NCI-H1694 treated with DMSO at 0.1 percent for 48 hours (cell line): ENCODE data around the gene KCND2.
"Not testable (repeated sequence)": the region's sequence is repeated elsewhere in the genome, so short reads cannot be mapped to it uniquely, and the experiment has no call there.

Source experiments
- DNase-seq: peaks from one replicate; lab custom pipeline; 2025; lab: John Stamatoyannopoulos, UW

Gene KCND2

DNA sequence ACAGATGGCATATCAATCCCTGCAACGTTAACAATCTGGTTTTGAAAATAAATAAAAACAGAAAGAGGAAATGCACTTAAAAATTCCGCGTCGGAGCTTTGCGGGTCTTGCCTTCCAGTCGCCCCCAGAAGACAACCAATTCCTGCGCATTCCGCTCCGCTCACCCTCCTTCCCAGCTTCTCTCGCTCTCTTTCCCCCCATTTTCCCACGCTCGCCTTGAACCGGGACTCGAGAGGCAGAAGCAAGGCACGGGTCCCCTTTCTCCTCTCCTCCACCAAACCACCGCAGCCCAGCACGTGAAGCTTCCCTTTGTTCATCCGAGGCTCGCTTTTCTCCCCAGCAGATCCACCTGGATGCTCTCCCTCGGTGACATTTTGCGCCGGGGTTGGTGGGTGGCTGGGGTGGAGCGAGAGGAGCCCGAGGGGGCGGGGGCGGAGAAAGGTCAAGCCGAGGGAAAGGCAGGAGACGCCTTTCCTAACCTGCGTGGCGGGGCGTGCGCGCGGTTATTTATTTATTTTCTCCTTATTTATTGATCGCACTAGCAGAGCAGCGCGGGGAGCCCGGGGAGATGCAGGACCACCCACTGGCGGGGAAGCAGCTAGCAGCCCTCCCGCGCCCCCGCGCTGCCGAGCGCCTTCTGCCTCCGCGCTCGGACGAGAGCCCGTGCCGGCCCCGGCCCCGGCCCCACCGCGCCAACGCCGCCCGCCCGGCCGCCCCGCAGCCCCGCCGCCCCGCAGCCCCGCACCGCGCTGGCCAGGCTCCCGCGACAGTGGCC lies at the start of gene KCND2:
TSS of gene KCND2 (plus strand) at position 475 of the 775 bp plus-strand sequence.
- peak; percentile 39 for DNase-seq

DNA sequence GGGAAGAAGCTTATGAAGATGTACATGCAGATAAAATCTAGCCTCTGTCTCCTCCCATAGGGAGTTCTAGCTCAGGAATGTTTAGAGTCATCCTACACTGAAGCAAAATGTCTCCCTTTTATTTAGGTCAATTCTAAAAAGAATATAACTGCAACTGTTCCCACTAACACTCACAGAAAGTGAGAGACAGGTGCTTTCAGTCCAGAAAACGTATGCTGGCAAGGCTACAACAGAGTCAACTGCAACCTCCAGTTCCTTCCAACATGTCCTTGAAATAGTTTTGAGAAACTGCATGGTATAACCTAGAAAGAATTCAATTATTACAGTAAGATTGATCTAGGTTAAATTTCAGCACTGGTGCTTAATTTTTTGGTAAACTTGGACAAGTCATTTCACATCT lies 46.8 kb upstream of the KCND2 start:
- no peak for DNase-seq

DNA sequence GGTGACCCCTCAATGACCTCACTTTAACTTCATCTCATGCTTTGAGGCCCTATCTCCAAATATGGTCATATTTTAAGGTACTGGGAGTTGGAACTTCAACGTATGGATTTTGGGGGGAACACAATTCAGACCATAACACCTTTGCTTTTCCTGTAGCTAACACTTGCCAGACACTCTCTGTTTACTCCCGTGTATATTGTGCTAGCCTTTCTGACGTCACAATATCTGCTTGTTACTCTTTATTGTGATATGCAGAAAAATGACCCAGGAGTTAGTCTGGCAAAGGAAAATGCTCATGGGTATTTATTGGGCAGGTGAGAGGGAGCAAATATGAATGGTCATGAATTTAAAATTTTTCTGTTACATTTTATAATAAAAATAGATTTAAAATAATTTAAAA lies 45.7 kb upstream of the KCND2 start:
- DNase-seq = no peak

DNA sequence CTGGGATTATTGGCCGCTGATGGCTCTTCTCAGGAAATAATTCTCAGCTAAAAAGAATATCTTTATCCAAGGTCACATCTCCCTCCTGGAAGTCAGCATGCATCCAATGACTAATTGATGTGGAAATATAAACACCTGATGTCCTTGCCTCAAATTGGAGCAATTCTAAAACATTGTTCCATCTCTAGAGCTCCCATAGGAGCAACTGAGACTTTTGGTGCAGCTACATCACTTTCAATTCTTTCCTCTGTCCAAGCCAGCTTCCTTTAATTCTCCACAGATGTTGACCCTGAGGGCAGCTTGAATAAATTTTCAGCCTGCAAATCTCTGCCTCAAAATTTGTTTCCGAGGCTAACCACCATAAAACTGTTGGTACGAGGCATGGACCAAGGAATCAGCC lies 43.9 kb upstream of the KCND2 start:
- no peak for DNase-seq

DNA sequence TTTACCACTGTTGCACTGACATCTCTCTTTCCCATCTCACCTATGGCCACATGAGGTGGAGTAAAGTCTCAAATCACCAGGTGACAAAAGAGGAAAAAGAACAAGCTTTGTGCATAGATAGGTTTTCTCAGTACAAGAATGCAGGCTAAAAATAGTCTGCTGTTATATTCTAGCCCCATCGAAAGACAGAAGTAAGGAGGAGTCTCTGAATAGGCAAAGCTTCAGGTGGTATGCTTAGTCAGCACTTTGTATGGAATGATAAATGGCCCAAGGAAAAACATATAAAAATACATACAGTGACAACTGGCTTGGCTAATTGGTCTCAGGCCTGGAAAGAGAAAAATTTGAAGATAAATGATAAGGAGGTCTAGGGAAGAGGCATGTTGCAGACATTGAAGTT lies 39.6 kb upstream of the KCND2 start:
- DNase-seq = no peak

DNA sequence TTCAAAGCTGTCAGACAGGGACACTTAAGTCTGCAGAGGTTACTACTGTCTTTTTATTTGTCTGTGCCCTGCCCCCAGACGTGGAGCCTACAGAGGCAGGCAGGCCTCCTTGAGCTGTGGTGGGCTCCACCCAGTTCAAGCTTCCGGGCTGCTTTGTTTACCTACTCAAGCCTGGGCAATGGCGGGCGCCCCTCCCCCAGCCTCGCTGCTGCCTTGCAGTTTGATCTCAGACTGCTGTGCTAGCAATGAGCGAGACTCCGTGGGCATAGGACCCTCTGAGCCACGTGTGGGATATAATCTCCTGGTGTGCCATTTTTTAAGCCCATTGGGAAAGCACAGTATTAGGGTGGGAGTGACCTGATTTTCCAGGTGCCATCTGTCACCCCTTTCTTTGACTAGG lies 32.6 kb upstream of the KCND2 start:
- not testable (repeated sequence) for DNase-seq

DNA sequence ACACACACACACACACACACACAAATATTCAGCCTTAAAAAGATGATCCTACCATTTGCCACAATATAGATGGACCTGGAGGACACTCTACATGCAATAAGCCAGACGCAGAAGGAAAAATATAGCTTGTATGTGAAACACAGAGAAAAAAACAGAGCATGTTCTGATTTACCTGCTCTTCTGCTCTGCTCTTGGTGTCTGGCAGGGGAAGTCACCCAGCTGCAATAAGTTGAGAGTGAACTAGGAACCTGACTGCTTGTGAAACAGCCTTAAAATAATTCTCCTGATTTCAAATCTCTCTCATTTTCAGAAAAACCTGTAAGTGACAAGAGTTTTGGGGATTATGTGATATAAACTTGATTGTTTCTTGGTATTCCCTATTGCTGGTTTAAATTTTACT lies 31.0 kb upstream of the KCND2 start:
- no peak for DNase-seq

DNA sequence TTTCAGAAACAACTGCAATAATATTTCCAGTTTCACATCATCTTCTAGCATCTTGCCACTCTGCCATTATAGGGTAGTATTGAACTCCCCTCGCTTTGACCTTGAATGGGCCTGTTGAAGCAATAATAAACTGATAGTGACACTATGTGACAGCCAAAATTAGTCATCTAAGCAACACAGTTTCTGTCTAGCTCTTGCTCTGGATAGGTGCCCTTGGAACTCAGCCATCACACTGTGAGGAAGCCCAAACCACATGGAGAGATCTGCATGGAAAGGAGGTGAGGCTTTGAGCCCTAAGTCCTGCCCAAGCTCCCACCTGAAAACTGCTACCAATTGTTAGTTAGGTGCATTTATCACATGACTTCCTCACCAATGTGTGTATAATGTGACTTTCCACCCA lies 18.1 kb upstream of the KCND2 start:
- DNase-seq = no peak

DNA sequence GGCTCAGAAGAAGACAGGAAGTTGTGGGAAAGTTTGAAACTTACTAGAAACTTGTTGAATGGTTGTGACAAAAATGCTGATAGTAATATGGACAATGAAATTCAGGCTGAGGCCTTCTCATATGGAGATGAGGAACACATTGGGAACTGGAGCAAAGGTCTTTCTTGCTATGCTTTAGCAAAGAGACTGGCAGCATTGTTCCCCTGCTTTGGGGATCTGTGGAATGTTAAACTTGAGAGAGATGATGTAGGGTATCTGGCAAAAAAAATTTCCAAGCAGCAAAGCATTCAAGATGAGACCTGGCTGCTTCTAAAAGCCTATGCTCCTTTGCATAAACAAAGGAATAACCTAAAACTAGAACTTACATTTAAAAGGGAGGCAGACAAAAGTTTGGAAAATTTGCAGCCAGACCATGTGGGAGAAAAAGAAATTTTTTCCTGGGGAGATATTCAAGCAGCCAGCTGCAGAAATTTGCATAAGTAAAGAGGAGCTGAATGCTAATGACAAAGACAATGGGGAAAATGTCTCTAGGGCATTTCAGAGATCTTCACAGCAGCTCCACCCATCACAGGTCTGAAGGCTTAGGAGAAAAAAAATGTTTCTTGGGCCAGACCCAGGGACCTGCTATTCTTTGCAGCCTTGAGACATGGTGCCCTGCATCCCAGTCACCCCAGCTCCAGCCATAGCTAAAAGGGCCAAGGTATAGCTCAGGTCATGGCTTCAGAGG lies 16.5 kb upstream of the KCND2 start:
- no peak for DNase-seq

DNA sequence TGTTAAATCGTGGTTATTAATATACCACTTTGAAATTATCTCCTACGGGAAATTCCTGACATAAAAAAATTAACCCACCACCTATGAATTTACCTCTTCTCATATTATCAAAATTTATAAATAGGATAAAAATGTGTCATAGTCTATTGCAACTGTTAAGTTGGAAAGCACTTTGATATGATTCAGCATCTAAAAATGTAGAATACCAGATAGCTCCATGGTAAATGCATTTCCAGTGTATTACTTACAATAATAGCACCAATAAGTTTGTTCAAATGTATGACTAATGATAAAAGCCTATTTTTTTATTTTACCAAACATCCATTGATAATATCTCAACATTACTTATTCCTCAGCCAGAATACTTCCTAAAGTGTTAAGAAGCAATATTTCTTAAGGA lies 13.6 kb upstream of the KCND2 start:
- no peak for DNase-seq

DNA sequence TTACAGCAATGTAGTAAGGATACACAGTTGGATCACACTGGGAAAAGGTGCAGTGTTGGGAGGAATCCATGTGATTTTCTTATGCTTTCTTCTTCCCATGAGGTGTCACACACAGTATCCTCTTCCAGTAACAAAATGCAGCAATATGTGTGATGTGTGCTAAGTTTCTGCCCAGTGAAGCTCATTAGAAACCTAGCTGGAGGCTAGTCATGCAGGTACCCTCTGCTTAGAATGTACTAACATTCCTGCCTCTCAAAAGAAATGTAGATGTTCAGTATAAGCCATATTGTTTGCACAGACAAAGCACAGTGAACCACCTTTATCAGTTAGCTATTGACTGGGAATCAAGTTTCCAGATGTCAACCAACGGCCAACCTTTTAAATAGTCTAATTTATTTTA lies 12.9 kb upstream of the KCND2 start:
- DNase-seq = no peak

DNA sequence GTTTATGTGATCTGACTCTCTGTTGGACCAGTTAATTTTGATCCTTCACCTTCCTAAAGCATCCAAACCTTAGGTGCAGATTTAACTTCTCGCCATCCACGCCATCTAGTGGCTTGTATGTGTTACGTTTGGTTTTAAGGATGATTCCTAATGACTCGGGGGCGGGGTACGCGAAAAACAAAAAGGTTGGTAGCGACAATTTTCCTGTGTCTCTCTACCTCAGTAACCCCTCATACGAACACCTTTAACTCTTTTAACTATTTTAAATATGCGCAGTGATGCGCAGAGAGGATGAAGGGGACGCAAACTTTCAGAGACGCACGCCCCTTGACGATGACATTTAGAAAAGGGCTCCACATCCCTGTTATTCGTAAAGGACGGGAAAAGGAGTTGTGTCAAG lies 714 bp upstream of the KCND2 start:
- DNase-seq = peak; percentile 73

DNA sequence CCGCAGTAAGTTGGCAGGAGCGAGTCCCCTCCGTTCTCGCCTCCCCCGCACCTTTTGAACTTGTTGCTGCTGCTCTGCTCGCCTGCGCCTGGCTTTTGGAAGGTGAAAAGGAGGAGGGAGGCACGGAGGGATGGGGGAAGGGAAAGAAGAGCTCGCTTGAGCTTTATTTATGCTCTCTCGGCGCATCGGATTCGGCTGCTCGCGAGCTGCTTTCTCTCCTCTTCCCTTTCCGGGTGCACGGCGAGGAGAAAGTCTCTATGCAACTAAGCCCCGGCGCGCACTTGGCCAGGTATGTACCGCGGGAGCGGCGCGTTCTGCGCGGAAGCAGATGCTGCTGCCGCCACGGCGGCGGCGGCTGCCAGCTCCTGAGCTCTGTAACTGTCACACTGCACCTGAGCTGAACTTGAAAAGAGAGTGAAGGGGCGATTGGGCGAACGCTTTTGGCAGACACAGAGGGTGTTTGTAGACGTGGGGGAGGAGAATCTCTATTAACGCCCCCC lies 551 bp downstream of the KCND2 start:
- peak; percentile 30 for DNase-seq

DNA sequence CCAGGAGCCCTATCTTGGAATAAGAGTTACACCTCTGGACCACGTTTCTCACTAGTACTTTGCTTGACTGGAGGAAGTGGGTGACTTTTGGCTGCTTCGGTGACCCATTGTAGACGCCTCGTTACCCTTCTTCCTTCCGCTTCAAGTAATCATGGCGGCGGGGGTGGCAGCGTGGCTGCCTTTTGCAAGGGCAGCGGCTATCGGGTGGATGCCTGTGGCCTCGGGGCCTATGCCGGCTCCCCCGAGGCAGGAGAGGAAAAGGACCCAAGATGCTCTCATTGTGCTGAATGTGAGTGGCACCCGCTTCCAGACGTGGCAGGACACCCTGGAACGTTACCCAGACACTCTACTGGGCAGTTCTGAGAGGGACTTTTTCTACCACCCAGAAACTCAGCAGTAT lies 1.5 kb downstream of the KCND2 start:
- DNase-seq = no peak

DNA sequence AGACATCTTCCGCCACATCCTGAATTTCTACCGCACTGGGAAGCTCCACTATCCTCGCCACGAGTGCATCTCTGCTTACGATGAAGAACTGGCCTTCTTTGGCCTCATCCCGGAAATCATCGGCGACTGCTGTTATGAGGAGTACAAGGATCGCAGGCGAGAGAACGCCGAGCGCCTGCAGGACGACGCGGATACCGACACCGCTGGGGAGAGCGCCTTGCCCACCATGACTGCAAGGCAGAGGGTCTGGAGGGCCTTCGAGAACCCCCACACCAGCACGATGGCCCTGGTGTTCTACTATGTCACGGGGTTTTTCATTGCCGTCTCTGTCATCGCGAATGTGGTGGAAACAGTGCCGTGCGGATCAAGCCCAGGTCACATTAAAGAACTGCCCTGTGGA lies 1.9 kb downstream of the KCND2 start:
- no peak for DNase-seq

DNA sequence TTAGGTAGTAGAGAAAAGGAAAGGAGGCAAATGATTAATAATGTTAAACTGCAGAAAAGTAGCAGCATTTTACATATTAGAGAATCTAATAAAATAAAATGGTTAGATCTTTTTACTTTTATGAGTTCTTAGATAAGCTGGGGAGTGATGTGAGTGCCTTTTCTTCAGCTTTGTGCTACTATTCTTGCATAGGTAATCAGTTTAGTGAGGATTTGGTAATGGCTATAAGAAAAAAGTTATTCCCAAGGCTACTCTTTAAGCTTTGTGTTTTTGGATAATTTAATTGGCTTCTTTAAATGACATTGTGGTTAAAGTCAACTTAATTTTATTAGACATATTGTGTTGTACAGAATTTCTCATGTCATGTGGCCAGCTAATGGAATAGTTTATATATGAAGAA lies 3.7 kb downstream of the KCND2 start:
- no peak for DNase-seq

DNA sequence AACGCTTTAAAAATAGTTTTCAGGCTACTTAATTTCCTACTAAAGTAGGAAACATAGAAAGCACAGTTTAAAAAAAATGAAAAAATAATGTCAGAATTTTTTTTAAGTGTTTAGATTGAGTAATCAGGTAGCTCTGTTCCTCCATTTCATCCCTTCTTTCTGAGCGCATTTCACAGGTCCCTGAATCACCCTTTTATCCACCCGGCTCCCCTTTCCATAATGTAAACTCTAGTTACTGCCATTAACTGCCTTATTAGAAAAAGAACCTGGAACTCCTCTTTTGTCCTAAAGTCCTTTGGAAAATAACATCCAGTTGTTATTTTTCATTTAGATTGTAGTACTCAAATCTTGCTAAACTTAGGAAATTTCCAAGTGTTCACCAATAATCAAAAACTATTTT lies 5.8 kb downstream of the KCND2 start:
- no peak for DNase-seq

DNA sequence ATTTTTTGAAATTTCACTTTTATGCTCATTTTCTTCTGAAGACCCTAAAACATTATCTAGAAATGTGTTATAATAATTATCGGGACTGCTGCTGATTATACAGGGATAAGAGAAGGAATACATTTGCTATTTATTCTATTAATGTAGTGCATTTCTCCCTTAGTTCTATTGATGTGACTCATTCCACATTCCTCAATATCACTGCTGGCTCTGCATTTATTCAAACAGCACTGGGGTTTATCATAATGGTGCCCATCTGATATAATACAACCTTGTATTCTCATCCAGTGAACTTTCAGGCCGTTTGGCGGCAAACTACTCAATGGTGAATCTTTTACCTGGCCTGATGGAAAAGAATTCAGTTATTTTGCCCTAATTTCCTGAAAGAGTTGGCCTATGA lies 7.8 kb downstream of the KCND2 start:
- DNase-seq = no peak

DNA sequence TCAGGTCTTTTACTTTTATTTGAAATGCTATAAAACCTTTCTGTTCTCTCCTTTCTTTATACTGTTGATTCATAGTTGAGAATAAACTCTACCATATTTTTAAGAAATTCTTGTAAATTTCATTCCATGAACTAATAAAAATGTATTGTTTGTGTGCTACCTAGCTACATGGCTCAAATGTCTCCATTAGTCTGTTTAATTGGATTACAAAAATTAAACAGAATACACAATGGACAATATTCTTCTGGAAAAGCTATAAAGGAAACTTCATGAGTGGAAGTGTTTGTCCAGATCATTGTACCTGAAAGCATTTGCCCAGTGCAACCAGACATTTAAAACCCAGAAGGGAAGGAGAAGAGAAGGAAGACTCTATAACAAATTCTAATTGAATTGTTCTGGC lies 20.1 kb downstream of the KCND2 start:
- DNase-seq = no peak

DNA sequence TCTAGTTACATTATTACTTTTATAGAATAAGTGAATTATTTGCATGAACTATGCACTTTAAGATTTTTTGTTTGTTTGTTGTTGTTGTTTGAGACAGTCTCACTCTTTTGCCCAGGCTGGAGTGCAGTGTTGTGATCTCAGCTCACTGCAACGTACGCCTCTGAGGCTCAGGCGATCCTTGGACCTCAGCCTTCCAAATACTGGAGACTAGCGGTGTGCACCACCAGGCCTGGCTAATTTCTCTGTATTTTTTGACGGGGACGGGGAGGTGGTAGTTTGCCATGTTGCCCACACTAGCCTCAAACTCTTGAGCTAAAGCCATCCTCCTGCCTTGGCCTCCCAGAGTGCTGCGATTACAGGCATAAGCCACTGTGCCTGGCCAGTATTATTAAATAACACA lies 29.2 kb downstream of the KCND2 start:
- no peak for DNase-seq

DNA sequence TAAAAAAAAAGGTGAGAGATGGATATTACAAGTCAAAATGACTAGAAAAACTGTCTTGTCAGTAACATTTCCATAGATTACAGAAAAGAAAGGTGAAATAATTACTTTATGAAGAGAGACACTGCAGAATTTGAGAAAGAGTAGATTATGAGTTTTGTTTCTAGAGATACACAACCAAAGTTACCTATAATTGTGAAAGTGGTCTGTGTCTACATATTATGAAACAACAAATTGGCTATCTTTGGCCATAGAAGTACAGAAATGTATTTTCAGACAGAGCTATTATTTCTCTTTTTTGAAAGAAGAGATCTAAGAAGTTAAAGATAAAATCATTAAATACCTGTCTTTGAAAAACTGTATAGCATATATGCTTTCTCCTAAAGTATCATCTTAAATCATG lies 30.1 kb downstream of the KCND2 start:
- no peak for DNase-seq

DNA sequence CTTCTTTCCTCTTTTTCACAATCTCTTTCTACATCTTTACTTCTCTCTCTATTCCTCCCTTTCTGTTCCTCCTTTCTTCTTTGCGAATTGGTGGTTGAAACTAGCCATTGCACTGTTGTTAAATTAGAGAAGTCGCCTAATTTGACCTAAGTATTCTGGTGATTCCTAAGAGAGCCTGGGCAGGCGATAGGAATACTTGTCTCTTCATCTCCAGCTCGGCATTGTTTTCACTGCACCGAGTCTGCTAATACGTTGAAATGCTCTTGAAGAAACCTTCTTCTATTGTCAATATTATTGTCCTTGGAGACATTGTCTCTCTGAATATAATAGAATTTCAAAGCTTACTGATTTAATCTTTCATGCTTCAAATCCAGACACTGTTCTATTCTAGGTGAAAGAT lies 31.7 kb downstream of the KCND2 start:
- no peak for DNase-seq

DNA sequence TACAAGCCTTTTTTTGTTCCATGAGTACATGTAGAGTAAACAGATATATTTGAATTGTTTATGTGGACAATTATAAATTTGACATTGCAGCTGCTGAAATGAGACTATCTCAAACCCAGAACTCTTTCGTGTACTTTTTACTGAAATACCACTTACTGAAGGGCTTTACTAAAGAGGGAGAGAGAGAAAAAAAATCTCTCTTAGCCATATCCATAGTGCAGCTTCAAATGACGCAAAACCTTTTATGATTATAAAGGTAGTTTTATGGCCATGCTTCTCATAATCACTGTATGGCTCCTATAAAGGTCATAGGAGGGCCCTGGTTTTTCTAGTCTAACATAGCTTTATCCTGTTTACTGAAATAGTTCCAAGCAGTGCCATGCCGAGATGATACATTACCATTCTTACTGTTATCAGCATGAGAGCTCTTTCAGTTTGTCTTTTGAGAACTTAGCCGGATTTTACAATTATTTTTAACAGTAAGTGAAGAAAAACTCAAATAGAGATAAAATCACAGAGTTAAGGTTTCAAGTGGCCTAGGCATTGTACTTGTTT lies 35.1 kb downstream of the KCND2 start:
- no peak for DNase-seq
